ENCODE data around the gene KLHL35.

DNA sequence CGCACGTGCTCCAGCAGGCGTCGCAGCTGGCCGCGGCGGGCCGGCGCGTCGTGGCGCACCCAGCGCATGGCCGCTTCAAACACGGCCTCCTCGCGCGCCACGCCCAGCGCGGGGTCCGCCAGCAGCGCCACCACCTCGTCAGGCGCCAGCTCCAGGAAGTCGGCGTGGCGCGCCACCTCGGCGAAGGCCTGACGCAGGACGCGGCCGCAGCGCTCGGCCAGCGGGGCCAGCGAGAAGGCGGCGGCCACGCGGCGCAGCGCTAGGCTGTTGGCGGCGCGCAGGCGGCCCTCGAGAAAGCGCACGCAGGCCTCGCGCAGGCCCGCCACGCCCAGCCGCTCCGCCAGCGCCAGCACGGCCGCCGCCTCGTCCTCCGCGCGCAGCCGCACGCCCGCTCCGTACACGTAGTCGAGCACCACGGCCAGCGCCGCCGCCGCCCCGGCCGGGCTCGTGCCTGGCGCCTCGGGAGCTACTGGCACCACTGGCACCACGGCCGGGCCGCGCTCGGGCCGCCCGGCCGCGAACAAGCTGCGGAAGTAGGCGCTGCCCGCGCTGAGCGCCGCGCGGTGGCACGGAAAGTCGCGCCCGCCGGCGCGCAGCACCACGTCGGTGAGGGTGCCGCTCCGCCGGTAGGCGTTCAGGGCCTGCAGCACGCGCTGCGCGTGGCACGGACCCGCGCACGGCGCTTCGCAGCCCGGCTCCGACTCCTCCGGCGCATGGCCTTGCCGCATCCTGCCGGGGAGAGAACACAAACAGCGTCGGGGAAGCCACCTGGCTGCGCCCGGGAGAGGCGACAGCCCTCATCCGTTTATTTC is 2.9 kb downstream of the KLHL35 start:
- TF ChIP-seq, protein P1, sequence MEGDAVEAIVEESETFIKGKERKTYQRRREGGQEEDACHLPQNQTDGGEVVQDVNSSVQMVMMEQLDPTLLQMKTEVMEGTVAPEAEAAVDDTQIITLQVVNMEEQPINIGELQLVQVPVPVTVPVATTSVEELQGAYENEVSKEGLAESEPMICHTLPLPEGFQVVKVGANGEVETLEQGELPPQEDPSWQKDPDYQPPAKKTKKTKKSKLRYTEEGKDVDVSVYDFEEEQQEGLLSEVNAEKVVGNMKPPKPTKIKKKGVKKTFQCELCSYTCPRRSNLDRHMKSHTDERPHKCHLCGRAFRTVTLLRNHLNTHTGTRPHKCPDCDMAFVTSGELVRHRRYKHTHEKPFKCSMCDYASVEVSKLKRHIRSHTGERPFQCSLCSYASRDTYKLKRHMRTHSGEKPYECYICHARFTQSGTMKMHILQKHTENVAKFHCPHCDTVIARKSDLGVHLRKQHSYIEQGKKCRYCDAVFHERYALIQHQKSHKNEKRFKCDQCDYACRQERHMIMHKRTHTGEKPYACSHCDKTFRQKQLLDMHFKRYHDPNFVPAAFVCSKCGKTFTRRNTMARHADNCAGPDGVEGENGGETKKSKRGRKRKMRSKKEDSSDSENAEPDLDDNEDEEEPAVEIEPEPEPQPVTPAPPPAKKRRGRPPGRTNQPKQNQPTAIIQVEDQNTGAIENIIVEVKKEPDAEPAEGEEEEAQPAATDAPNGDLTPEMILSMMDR (IDR thresholded peaks at IDR 0.05; ENCODE audit: insufficient read depth, low read length, poor library complexity, severe bottlenecking) = no peak
- TF ChIP-seq EZH2phosphoT487 (conservative IDR thresholded peaks at IDR 0.05; ENCODE audit: low read length) = no peak

All from SU-DHL-6 (cell line).